Measurements from ENCODE around the gene LRRC10. TPM values are rescaled to one million over a fixed set of nuclear protein-coding genes. Genes with fewer than 3 reads are reported as not detected.
"Not testable (repeated sequence)": the region's sequence is repeated elsewhere in the genome, so short reads cannot be mapped to it uniquely, and the experiment has no call there.

LRRC10 gene
- total RNA-seq, 1 donor from 2014 or later: not detected

GRCh38 chr12:69610126-69610525 is 581 bp downstream of the LRRC10 start:
- POLR2A ChIA-PET: no interaction called here
- no peak overlapping the region for H3K27ac Mint-ChIP-seq
- TF ChIP-seq CTCF (IDR thresholded peaks at IDR 0.05): no peak
- DNase-seq (no peak), ATAC-seq (ENCODE audit: low read depth) (no peak)
- no peaks in the 10 kb centered on the region for H3K27me3 Mint-ChIP-seq
- no peaks in the 10 kb centered on the region for H3K4me1 Mint-ChIP-seq
- no peak overlapping the region for H3K4me3 Mint-ChIP-seq
- intact Hi-C loops (cut with micrococcal nuclease): no loop called here
- CTCF ChIA-PET: no interaction called here
- no peaks in the 10 kb centered on the region for H3K9me3 Mint-ChIP-seq
- no peaks in the 10 kb centered on the region for H3K36me3 Mint-ChIP-seq (ENCODE audit: low read depth)

GRCh38 chr12:69608114-69608513 is 2.6 kb downstream of the LRRC10 start:
- Mint-ChIP-seq H3K4me3 (no peak overlapping the region), H3K27ac (no peak overlapping the region), H3K4me1 (no peaks in the 10 kb centered on the region), H3K27me3 (no peaks in the 10 kb centered on the region), H3K36me3 (ENCODE audit: low read depth) (peaks cover 4% of the 10 kb centered on the region), H3K9me3 (no peaks in the 10 kb centered on the region)
- no peak for TF ChIP-seq CTCF (IDR thresholded peaks at IDR 0.05)
- ChIA-PET CTCF (no interaction called here), POLR2A (no interaction called here)
- DNase-seq: no peak
- ATAC-seq (ENCODE audit: low read depth): no peak
- intact Hi-C loops (cut with micrococcal nuclease): no loop called here

GRCh38 chr12:69604275-69604674 is 6.4 kb downstream of the LRRC10 start:
- H3K27me3 Mint-ChIP-seq; POLR2A ChIA-PET; intact Hi-C loops (cut with micrococcal nuclease); H3K4me3 Mint-ChIP-seq; H3K9me3 Mint-ChIP-seq; CTCF ChIA-PET; H3K4me1 Mint-ChIP-seq; ATAC-seq (ENCODE audit: low read depth); H3K27ac Mint-ChIP-seq; DNase-seq: not testable (repeated sequence)
- peaks cover 38% of the 10 kb centered on the region for H3K36me3 Mint-ChIP-seq (ENCODE audit: low read depth)

- H3K9me3 Mint-ChIP-seq; CTCF ChIA-PET; intact Hi-C loops (cut with micrococcal nuclease); H3K27ac Mint-ChIP-seq; H3K4me1 Mint-ChIP-seq; DNase-seq; ATAC-seq (ENCODE audit: low read depth); H3K4me3 Mint-ChIP-seq; POLR2A ChIA-PET; H3K27me3 Mint-ChIP-seq: not testable (repeated sequence)
- H3K36me3 Mint-ChIP-seq (ENCODE audit: low read depth): peaks cover 43% of the 10 kb centered on the region
Observed at GRCh38 chr12:69603556-69603955, 7.2 kb downstream of the LRRC10 start.

- Mint-ChIP-seq H3K27me3 (no peaks in the 10 kb centered on the region), H3K9me3 (no peaks in the 10 kb centered on the region), H3K36me3 (ENCODE audit: low read depth) (peaks cover 49% of the 10 kb centered on the region), H3K27ac (no peak overlapping the region), H3K4me3 (no peak overlapping the region), H3K4me1 (no peaks in the 10 kb centered on the region)
- intact Hi-C loops (cut with micrococcal nuclease): no loop called here
- no peak for DNase-seq
- ChIA-PET CTCF (no interaction called here), POLR2A (no interaction called here)
- ATAC-seq (ENCODE audit: low read depth): no peak
- TF ChIP-seq CTCF (IDR thresholded peaks at IDR 0.05): no peak
Observed at GRCh38 chr12:69602954-69603353, 7.8 kb downstream of the LRRC10 start.

GRCh38 chr12:69601962-69602685 is 8.6 kb downstream of the LRRC10 start:
- Mint-ChIP-seq H3K9me3 (no peaks in the 10 kb centered on the region), H3K36me3 (ENCODE audit: low read depth) (peaks cover 57% of the 10 kb centered on the region), H3K27ac (no peak overlapping the region), H3K27me3 (no peaks in the 10 kb centered on the region), H3K4me3 (no peak overlapping the region), H3K4me1 (no peaks in the 10 kb centered on the region)
- POLR2A ChIA-PET: no interaction called here
- intact Hi-C loops (cut with micrococcal nuclease): no loop called here
- no peak for DNase-seq
- no peak for ATAC-seq (ENCODE audit: low read depth)
- CTCF ChIA-PET: no interaction called here
- no peak for TF ChIP-seq CTCF (IDR thresholded peaks at IDR 0.05)

Data from activated B cell treated with CpG ODN at 0.5 μM for 24 hours (primary cell).